ENCODE measurements around the gene ARHGEF4. TPM values are rescaled to one million over a fixed set of nuclear protein-coding genes. Genes with fewer than 3 reads are reported as not detected.

ARHGEF4 gene
- total and polyA plus RNA-seq, 2 experiments from 2014 or later, result 26.0 to 82.2 TPM

- no peaks in the 10 kb centered on the region for H3K9me3 ChIP-seq (ENCODE audit: low read depth)
- H3K4me3 ChIP-seq, result no peak overlapping the region
- no peaks in the 10 kb centered on the region for H3K27me3 ChIP-seq
- TF ChIP-seq CTCF (IDR thresholded peaks at IDR 0.05; ENCODE audit: low read depth, low read length), result no peak
- no peak overlapping the region for H3K27ac ChIP-seq
- no peaks in the 10 kb centered on the region for H3K4me1 ChIP-seq (ENCODE audit: low read depth)
- no peak for DNase-seq (ENCODE audit: low read depth in 1 of 2, low spot score in 1 of 2)
- no peaks in the 10 kb centered on the region for H3K36me3 ChIP-seq
Measured at GRCh38 chr2:130810490-130810889, 26.2 kb upstream of the ARHGEF4 start.

- Histone ChIP-seq H3K36me3 (no peaks in the 10 kb centered on the region), H3K9me3 (ENCODE audit: low read depth) (no peaks in the 10 kb centered on the region), H3K27me3 (no peaks in the 10 kb centered on the region), H3K4me3 (no peak overlapping the region), H3K27ac (no peak overlapping the region), H3K4me1 (ENCODE audit: low read depth) (no peaks in the 10 kb centered on the region)
- no peak for DNase-seq (ENCODE audit: low read depth in 1 of 2, low spot score in 1 of 2)
- no peak for TF ChIP-seq CTCF (IDR thresholded peaks at IDR 0.05; ENCODE audit: low read depth, low read length)
Measured at GRCh38 chr2:130813722-130814121, 23.0 kb upstream of the ARHGEF4 start.

- Histone ChIP-seq H3K4me1 (ENCODE audit: low read depth) (peaks cover 3% of the 10 kb centered on the region), H3K27ac (no peak overlapping the region), H3K27me3 (no peaks in the 10 kb centered on the region), H3K36me3 (no peaks in the 10 kb centered on the region), H3K9me3 (ENCODE audit: low read depth) (no peaks in the 10 kb centered on the region), H3K4me3 (no peak overlapping the region)
- no peak for TF ChIP-seq CTCF (IDR thresholded peaks at IDR 0.05; ENCODE audit: low read depth, low read length)
- DNase-seq (ENCODE audit: low read depth in 1 of 2, low spot score in 1 of 2), result no peak
Measured at GRCh38 chr2:130814931-130815680, 21.6 kb upstream of the ARHGEF4 start.

GRCh38 chr2:130818809-130819208 is 17.9 kb upstream of the ARHGEF4 start:
- H3K27me3 ChIP-seq, result no peaks in the 10 kb centered on the region
- no peak for DNase-seq (ENCODE audit: low read depth in 1 of 2, low spot score in 1 of 2)
- TF ChIP-seq CTCF (IDR thresholded peaks at IDR 0.05; ENCODE audit: low read depth, low read length), result no peak
- peaks cover 7% of the 10 kb centered on the region for H3K4me1 ChIP-seq (ENCODE audit: low read depth)
- H3K9me3 ChIP-seq (ENCODE audit: low read depth), result no peaks in the 10 kb centered on the region
- no peaks in the 10 kb centered on the region for H3K36me3 ChIP-seq
- H3K4me3 ChIP-seq, result no peak overlapping the region
- no peak overlapping the region for H3K27ac ChIP-seq

- DNase-seq (ENCODE audit: low read depth in 1 of 2, low spot score in 1 of 2), result no peak
- Histone ChIP-seq H3K4me3 (no peak overlapping the region), H3K9me3 (ENCODE audit: low read depth) (no peaks in the 10 kb centered on the region), H3K27me3 (no peaks in the 10 kb centered on the region), H3K36me3 (no peaks in the 10 kb centered on the region), H3K4me1 (ENCODE audit: low read depth) (peaks cover 7% of the 10 kb centered on the region), H3K27ac (no peak overlapping the region)
- no peak for TF ChIP-seq CTCF (IDR thresholded peaks at IDR 0.05; ENCODE audit: low read depth, low read length)
Measured at GRCh38 chr2:130819226-130819607, 17.5 kb upstream of the ARHGEF4 start.
